CD4-positive, CD25-positive, alpha-beta regulatory T cell (primary cell): ENCODE measurements around the gene CCDC6. TPM values are rescaled to one million over a fixed set of nuclear protein-coding genes. Genes with fewer than 3 reads are reported as not detected.

ENCODE experiments used
- ATAC-seq, 2 donors: fragments of 150-1000 bp; cut with Tn5 transposase; one replicate each; pipeline ENCODE4 v1.10.0; 2021; ENCODE audit warnings: low read depth in 2 of 2, moderate number of reproducible peaks in 2 of 2, moderate library complexity in 1 of 2
- DNase-seq, 3 donors: peaks; one replicate each; pipeline versions ENCODE4 v3.0.0 to v3.0.0-alpha.2; 2012 to 2022; ENCODE audit warnings: mixed read lengths in 1 of 3
- H3K27ac ChIP-seq: one replicate; pipeline ENCODE4 v1.7.0; 2013; ENCODE audit warnings: mild to moderate bottlenecking, low read length; ENCODE audit not compliant: insufficient read depth, poor library complexity, severe bottlenecking
- H3K27me3 ChIP-seq: one replicate; pipeline ENCODE4 v1.7.0; 2013; ENCODE audit warnings: low read length; ENCODE audit not compliant: control insufficient read depth, insufficient read depth
- H3K36me3 ChIP-seq: one replicate; pipeline ENCODE4 v1.7.0; 2013; ENCODE audit warnings: mild to moderate bottlenecking, low read length, moderate library complexity; ENCODE audit not compliant: control insufficient read depth, insufficient read depth
- H3K4me1 ChIP-seq: 2 replicates; pipeline ENCODE4 v1.7.0; 2013; ENCODE audit warnings: mild to moderate bottlenecking, low read length; ENCODE audit not compliant: insufficient read depth, control insufficient read depth, poor library complexity, severe bottlenecking
- H3K4me3 ChIP-seq: one replicate; pipeline ENCODE4 v1.7.0; 2013; ENCODE audit warnings: low read depth, mild to moderate bottlenecking, low read length, moderate library complexity
- H3K9me3 ChIP-seq, 2 experiments: 1 replicate in 1 of 2; 2 replicates in 1 of 2; pipeline ENCODE4 v1.7.0; 2013; ENCODE audit warnings: low read length in 2 of 2, mild to moderate bottlenecking in 1 of 2, moderate library complexity in 1 of 2; ENCODE audit not compliant: control insufficient read depth in 2 of 2
- H3K27ac Mint-ChIP-seq, 3 donors: one replicate each; pipeline ENCODE4 v1.8.0; 2020 to 2022; ENCODE audit warnings: mild to moderate bottlenecking in 3 of 3, mixed read lengths in 3 of 3, moderate library complexity in 2 of 3
- H3K27me3 Mint-ChIP-seq: one replicate; pipeline ENCODE4 v1.8.0; 2022; ENCODE audit warnings: mild to moderate bottlenecking, mixed read lengths
- H3K36me3 Mint-ChIP-seq: one replicate; pipeline ENCODE4 v1.8.0; 2020; ENCODE audit warnings: mixed read lengths
- H3K4me1 Mint-ChIP-seq, 4 donors: one replicate each; pipeline ENCODE4 v1.8.0; 2020 to 2022; ENCODE audit warnings: mixed read lengths in 4 of 4, mild to moderate bottlenecking in 1 of 4
- H3K4me3 Mint-ChIP-seq, 4 donors: one replicate each; pipeline ENCODE4 v1.8.0; 2020 to 2022; ENCODE audit warnings: mild to moderate bottlenecking in 4 of 4, mixed read lengths in 4 of 4, moderate library complexity in 3 of 4
- H3K9me3 Mint-ChIP-seq, 7 donors: one replicate each; pipeline ENCODE4 v1.8.0; 2020 to 2022; ENCODE audit warnings: mixed read lengths in 7 of 7, mild to moderate bottlenecking in 3 of 7, moderate library complexity in 2 of 7
- polyA plus RNA-seq, 4 donors: library from polyadenylated mRNA; unstranded; fragments of 300-500 nt; fragmentation: Illumina TruSeq; gene quantifications; one replicate each; pipeline ENCODE4 v1.2.3, GENCODE V29; 2021
- total RNA-seq: library from RNA; stranded (reverse); gene quantifications from one replicate; pipeline ENCODE4 v1.2.3, GENCODE V29; 2022

CCDC6 gene
- total and polyA plus RNA-seq, 5 donors from 2014 or later = 4.4 to 24.8 (median 5.0) TPM

DNA sequence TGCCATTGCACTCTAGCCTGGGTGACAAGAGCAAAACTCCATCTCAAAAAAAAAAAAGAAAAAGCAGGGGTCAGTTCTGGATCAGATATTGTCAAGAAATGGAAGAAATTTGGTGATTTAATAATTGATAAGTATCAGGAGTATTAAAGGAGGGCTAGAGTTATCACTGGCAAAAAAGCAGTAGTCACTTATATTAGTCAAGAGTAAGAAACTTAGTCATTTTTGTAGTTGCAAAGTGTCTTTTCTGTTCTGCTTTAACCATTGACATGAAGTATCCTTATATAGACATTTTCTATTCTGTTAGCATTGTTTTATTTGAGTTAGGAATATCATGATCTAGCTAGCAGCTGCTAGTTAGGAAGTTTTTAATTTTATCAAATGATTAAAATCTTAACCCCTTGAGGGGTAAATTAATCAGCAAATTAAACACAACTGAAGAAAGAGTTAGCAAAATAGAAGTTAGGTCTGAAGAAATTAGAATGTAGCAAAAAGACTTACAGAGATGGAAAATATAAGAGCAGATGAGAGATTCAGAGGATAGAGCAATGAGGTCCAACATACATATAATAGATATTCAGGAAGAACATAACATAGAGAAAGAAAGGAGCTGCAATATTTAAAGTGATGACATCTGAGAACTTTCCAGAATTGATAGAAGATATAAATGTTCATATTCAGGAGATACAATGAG is 7.3 kb upstream of the CCDC6 start:
- Histone ChIP-seq H3K4me1 (peaks cover 3% of the 10 kb centered on the region), H3K36me3 (no peaks in the 10 kb centered on the region), H3K27ac (no peak overlapping the region), H3K4me3 (no peak overlapping the region), H3K9me3 (peaks cover 8% of the 10 kb centered on the region in 2 experiments), H3K27me3 (peaks cover 5% of the 10 kb centered on the region)
- Mint-ChIP-seq H3K36me3 (no peaks in the 10 kb centered on the region), H3K4me1 (peaks cover 3 to 8% (median 3%) of the 10 kb centered on the region in 4 donors), H3K9me3 (peaks cover 0 to 17% (median 7%) of the 10 kb centered on the region in 7 donors), H3K27me3 (peaks cover 10% of the 10 kb centered on the region), H3K4me3 (no peak overlapping the region), H3K27ac (no peak overlapping the region)
- no peak for DNase-seq
- ATAC-seq = no peak

DNA sequence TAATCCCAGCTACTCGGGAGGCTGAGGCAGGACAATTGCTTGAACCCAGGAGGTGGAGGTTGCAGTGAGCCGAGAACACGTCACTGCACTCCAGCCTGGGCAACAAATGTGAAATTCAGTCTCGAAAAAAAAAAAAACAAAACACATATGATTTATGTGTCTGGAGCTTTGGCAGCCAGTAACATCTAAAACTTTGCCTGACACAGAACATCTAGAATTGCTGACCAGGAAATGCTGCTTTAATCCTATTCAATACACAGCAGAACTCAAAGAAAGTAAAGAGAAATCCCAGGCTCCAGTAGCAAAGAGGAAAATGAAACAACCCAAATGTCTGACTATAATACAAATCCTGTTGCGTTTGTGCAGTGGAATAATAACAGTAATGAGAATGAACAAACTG is 4.5 kb upstream of the CCDC6 start:
- peak overlapping the region in 1 of 4 donors; percentile 39 for H3K4me3 Mint-ChIP-seq
- no peaks in the 10 kb centered on the region for H3K36me3 ChIP-seq
- H3K27ac ChIP-seq = no peak overlapping the region
- H3K27me3 Mint-ChIP-seq = peaks cover 10% of the 10 kb centered on the region
- peaks cover 14 to 29% (median 21%) of the 10 kb centered on the region in 4 donors for H3K4me1 Mint-ChIP-seq
- H3K4me3 ChIP-seq = no peak overlapping the region
- ATAC-seq (no peak), DNase-seq (no peak)
- peaks cover 20% of the 10 kb centered on the region for H3K4me1 ChIP-seq
- H3K27me3 ChIP-seq = peaks cover 2% of the 10 kb centered on the region
- peaks cover 0 to 17% (median 7%) of the 10 kb centered on the region in 7 donors for H3K9me3 Mint-ChIP-seq
- H3K36me3 Mint-ChIP-seq = no peaks in the 10 kb centered on the region
- no peak overlapping the region for H3K27ac Mint-ChIP-seq
- H3K9me3 ChIP-seq = peaks cover 8% of the 10 kb centered on the region in 2 experiments

DNA sequence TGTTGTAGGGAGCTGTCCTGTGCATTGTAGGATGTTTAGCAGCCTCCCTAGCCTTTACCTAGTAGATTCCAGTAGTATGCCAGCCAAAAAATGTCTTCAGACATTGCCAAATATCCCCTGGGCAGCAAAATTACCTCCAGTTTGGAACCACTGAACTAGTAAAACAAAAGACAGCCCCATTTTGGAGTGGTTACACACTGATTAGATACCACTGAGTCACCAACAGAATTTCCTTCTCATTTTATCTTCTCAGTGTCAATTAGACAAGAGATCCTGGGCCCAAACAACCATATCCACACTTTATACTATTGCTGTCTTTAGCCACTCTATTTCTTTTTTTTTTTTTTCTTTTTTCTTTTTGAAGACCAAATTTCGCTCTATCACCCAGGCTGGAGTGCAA is 3.5 kb upstream of the CCDC6 start:
- ATAC-seq = no peak

DNA sequence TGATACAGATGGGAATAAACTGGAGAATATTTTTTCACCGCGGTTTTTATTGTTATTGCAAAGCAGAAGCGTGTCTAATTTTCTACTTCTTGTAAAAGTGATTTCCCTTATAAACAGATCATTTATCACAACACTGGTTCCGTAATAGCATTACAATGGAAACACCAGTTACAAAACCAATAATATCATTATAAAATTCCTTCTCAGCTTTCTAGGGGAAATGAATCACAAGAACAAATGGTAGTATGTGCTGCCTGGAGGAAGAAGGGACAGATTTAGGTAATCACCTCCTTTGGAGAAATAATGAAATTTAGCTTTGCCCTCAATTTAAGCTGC is 2.4 kb upstream of the CCDC6 start:
- H3K4me1 ChIP-seq = peaks cover 39% of the 10 kb centered on the region
- no peak overlapping the region for H3K27ac ChIP-seq
- ATAC-seq = no peak
- no peak for DNase-seq
- H3K9me3 ChIP-seq = peaks cover under 1 to 4% of the 10 kb centered on the region in 2 experiments
- Mint-ChIP-seq H3K4me3 (peak overlapping the region; percentile 93 to 98 (median 96)), H3K36me3 (no peaks in the 10 kb centered on the region), H3K9me3 (peaks cover 0 to 8% (median 3%) of the 10 kb centered on the region in 7 donors), H3K27ac (peak overlapping the region; percentile 91 to 98 (median 98)), H3K4me1 (peaks cover 30 to 45% (median 37%) of the 10 kb centered on the region in 4 donors), H3K27me3 (peaks cover 3% of the 10 kb centered on the region)
- peak overlapping the region; percentile 97 for H3K4me3 ChIP-seq
- H3K27me3 ChIP-seq = no peaks in the 10 kb centered on the region
- no peaks in the 10 kb centered on the region for H3K36me3 ChIP-seq

More for the DNA sequence above, 3.5 kb upstream of the CCDC6 start:
- Mint-ChIP-seq H3K4me3 (no peak overlapping the region), H3K9me3 (peaks cover 0 to 17% (median 7%) of the 10 kb centered on the region in 7 donors), H3K36me3 (no peaks in the 10 kb centered on the region), H3K4me1 (peaks cover 20 to 34% (median 27%) of the 10 kb centered on the region in 4 donors), H3K27me3 (peaks cover 10% of the 10 kb centered on the region), H3K27ac (peak overlapping the region in 1 of 3 donors; percentile 98)
- H3K9me3 ChIP-seq = peaks cover 8% of the 10 kb centered on the region in 2 experiments
- H3K27ac ChIP-seq = no peak overlapping the region
- no peaks in the 10 kb centered on the region for H3K36me3 ChIP-seq
- DNase-seq = no peak
- H3K4me1 ChIP-seq = peaks cover 31% of the 10 kb centered on the region
- H3K27me3 ChIP-seq = peaks cover 2% of the 10 kb centered on the region
- H3K4me3 ChIP-seq = no peak overlapping the region

DNA sequence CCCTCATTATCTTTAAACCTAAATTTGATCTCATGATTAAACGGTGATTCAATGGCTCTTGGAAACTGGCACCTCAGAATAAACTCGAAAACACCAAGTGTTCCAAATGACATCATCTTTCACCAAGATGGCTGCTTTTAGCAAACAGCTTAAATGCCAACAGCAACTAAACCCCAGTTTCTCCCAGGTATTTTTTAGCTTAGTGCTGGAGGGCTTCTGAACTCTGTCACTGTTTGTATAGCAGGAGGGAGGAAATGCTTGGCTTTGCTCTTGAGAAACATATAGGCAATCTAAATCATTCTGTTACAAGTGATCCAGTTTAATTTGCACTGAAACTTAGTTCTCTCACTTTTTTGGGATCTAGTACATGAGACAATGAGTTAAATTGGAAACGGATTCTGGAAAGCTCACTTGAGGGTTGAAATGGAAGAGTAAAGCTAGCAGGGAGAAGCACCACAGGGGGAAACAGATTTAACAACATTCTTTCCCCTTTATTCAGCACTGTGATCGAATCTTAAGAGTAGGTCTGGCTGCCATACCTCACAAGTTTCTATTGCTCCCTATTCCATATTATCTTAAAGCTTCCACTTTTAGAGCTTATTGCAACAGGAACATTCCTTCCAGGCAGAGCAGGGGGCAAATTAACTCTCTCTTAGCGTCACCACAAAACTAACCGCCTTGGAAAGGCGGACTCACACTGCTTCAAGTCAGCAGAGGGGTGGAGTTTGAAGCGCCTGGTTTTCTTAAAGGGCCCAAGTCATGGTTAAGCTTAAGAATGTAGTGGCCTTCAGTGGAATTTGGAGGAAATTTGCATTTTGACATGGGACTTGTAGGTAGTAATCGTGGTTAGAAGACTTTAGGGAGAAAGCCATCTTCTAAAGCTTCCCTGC is 1.8 kb upstream of the CCDC6 start:
- peak overlapping the region; percentile 93 to 98 (median 96) for H3K4me3 Mint-ChIP-seq
- DNase-seq = peak; percentile 15 to 80 (median 29)
- peak overlapping the region; percentile 91 to 98 (median 98) for H3K27ac Mint-ChIP-seq
- H3K27ac ChIP-seq = peak overlapping the region; percentile 83
- H3K4me1 Mint-ChIP-seq = peaks cover 34 to 51% (median 43%) of the 10 kb centered on the region in 4 donors
- H3K4me3 ChIP-seq = peak overlapping the region; percentile 97
- no peaks in the 10 kb centered on the region for H3K36me3 ChIP-seq
- H3K4me1 ChIP-seq = peaks cover 44% of the 10 kb centered on the region
- no peaks in the 10 kb centered on the region for H3K9me3 ChIP-seq
- no peak for ATAC-seq
- H3K36me3 Mint-ChIP-seq = no peaks in the 10 kb centered on the region
- H3K9me3 Mint-ChIP-seq = peaks cover 0 to 7% (median 3%) of the 10 kb centered on the region in 7 donors
- no peaks in the 10 kb centered on the region for H3K27me3 ChIP-seq
- H3K27me3 Mint-ChIP-seq = no peaks in the 10 kb centered on the region

DNA sequence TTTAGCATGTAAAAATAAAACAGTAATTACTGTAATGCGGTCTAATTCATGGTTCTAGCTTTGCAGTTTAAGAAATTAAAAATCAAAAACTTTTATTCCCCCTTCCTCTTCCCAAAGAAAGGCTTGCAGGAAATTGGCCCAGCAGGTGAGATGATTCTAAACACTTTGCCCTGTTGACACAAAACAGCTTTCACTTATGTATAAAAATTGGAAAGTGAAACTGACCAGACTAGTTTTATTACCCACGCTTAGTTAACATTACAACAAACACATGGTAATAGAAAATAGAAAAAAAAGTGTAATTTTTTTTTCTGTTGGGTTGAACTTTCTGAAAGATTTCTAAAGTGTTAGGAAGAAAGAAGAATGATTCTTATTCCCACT is 1.2 kb upstream of the CCDC6 start:
- H3K4me1 Mint-ChIP-seq = peaks cover 41 to 57% (median 49%) of the 10 kb centered on the region in 4 donors
- no peaks in the 10 kb centered on the region for H3K9me3 ChIP-seq
- H3K9me3 Mint-ChIP-seq = peaks cover 0 to 3% (median 0%) of the 10 kb centered on the region in 7 donors
- H3K4me1 ChIP-seq = peaks cover 44% of the 10 kb centered on the region
- H3K27me3 Mint-ChIP-seq = no peaks in the 10 kb centered on the region
- ATAC-seq = no peak
- DNase-seq = peak in 2 of 3 donors; percentile 5 to 12
- H3K27ac ChIP-seq = peak overlapping the region; percentile 83
- peak overlapping the region; percentile 93 to 98 (median 96) for H3K4me3 Mint-ChIP-seq
- peak overlapping the region; percentile 91 to 98 (median 98) for H3K27ac Mint-ChIP-seq
- H3K4me3 ChIP-seq = peak overlapping the region; percentile 97
- peaks cover 2% of the 10 kb centered on the region for H3K36me3 ChIP-seq
- no peaks in the 10 kb centered on the region for H3K27me3 ChIP-seq
- H3K36me3 Mint-ChIP-seq = no peaks in the 10 kb centered on the region

DNA sequence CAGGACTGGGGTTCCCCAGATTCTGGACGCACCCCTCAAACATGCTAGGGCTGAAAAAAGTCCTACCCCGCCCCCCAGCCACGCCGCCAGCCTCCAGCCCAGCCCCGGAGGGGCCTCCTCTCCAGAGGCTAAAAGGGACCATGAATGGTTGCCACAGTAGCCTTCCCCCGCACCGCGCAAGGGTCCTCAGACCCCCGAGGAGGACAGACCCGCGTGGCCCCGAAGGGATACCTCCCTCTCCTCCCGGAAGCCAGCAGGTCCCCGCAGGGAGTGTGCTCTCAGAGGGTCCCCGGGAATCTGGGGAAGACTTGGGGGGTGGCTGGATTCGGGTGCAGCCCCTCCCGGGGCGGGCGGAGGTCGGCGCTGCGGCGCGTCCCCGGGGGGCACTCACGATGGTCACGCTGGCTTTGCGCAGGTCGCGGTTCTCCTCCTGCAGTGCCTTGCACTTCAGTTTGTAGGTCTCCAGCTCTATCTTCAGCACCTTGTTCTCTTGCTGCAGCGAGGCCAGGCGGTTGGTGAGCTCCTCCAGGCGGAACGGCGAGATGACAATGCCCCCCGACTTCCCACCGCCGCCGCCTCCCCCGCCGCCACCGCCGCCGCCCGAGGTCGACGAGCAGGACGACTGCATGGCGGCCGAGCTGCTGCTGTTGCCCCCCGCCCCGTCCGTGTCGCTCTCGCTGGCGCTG is 482 bp downstream of the CCDC6 start:
- peak in 2 of 3 donors; percentile 8 to 13 for DNase-seq
- Mint-ChIP-seq H3K36me3 (no peaks in the 10 kb centered on the region), H3K4me3 (peak overlapping the region; percentile 93 to 98 (median 96)), H3K27me3 (no peaks in the 10 kb centered on the region), H3K9me3 (no peaks in the 10 kb centered on the region), H3K4me1 (peaks cover 50 to 68% (median 58%) of the 10 kb centered on the region in 4 donors), H3K27ac (peak overlapping the region; percentile 13 to 89 (median 89))
- ATAC-seq = peak in 1 of 2 donors; percentile 0
- peaks cover 47% of the 10 kb centered on the region for H3K4me1 ChIP-seq
- H3K9me3 ChIP-seq = no peaks in the 10 kb centered on the region
- peaks cover 5% of the 10 kb centered on the region for H3K36me3 ChIP-seq
- peak overlapping the region; percentile 83 for H3K27ac ChIP-seq
- peak overlapping the region; percentile 72 for H3K4me3 ChIP-seq
- H3K27me3 ChIP-seq = no peaks in the 10 kb centered on the region
